Stimulated activated naive CD4-positive, alpha-beta T cell treated with Interleukin-2 at 50 U/mL for 16 hours (primary cell): Measurements from ENCODE around the gene TANC1.
"Not testable (repeated sequence)": the region's sequence is repeated elsewhere in the genome, so short reads cannot be mapped to it uniquely, and the experiment has no call there.

Source experiments
- DNase-seq: peaks from one replicate; lab custom pipeline; 2025; lab: John Stamatoyannopoulos, UW

TANC1 gene

GRCh38 chr2:159029936-159030335 lies 61.5 kb downstream of the TANC1 start:
- DNase-seq: no peak

- DNase-seq: no peak
Measured at GRCh38 chr2:159030674-159031380, 62.4 kb downstream of the TANC1 start.

GRCh38 chr2:159032146-159032545 lies 63.7 kb downstream of the TANC1 start:
- no peak for DNase-seq

GRCh38 chr2:159032580-159032979 lies 64.1 kb downstream of the TANC1 start:
- DNase-seq: no peak

GRCh38 chr2:159034713-159035112 lies 66.3 kb downstream of the TANC1 start:
- no peak for DNase-seq

DNA sequence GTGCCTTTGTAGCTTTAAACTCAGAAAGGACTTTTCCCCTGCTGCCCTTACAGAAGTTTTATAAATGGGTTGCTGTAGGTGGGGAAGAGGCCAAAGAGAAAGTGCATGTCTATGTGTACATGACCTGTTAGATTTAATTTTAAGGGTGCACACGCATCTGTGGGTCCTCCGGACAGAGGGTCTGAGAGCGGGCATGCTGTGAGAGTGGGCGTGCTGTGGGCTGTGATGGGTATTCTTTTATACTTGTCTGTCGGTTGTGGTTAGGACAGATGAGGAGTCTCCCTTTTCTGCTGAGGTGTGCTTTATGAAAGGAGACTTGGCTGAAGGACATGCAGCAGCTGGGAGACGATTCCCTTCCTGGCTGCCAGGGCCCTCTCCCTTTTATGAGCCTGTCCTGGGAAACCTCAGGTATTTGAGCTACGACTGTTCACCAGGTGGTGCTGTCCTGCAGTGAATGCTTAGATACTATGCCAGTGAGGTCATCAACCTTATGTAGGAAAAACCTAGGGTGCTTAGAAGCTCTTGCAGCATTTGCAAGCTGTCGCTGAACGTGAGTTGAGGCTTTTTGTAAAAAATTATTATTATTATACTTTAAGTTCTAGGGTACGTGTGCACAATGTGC lies 67.5 kb downstream of the TANC1 start:
- DNase-seq: no peak

GRCh38 chr2:159036461-159036860 lies 68.0 kb downstream of the TANC1 start:
- DNase-seq: not testable (repeated sequence)

- not testable (repeated sequence) for DNase-seq
Measured at GRCh38 chr2:159041328-159041727, 72.9 kb downstream of the TANC1 start.

GRCh38 chr2:159042115-159042850 lies 73.8 kb downstream of the TANC1 start:
- no peak for DNase-seq

- no peak for DNase-seq
Measured at GRCh38 chr2:159043710-159044109, 75.3 kb downstream of the TANC1 start.

DNA sequence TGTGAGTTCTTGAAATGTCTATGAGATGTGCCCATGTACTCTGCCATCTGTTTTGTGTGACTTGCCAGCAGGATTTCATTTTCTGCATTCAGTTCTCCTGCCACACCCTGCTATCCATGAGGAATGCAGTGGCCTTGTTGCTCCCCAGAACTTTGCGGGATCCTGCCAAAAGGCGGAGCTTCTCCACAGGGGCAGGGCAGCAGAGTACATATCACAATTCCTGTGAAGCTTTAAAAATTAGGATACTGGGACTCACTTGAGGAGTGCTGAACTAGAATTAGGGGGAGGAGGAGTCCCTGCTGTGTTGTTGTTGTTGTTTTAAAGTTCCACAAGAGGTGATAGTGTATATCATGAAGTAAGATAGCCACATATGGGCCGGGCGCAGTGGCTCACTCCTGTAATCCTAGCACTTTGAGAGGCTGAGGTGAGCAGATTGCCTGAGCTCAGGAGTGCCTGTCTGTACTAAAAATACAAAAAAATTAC lies 76.4 kb downstream of the TANC1 start:
- no peak for DNase-seq

DNA sequence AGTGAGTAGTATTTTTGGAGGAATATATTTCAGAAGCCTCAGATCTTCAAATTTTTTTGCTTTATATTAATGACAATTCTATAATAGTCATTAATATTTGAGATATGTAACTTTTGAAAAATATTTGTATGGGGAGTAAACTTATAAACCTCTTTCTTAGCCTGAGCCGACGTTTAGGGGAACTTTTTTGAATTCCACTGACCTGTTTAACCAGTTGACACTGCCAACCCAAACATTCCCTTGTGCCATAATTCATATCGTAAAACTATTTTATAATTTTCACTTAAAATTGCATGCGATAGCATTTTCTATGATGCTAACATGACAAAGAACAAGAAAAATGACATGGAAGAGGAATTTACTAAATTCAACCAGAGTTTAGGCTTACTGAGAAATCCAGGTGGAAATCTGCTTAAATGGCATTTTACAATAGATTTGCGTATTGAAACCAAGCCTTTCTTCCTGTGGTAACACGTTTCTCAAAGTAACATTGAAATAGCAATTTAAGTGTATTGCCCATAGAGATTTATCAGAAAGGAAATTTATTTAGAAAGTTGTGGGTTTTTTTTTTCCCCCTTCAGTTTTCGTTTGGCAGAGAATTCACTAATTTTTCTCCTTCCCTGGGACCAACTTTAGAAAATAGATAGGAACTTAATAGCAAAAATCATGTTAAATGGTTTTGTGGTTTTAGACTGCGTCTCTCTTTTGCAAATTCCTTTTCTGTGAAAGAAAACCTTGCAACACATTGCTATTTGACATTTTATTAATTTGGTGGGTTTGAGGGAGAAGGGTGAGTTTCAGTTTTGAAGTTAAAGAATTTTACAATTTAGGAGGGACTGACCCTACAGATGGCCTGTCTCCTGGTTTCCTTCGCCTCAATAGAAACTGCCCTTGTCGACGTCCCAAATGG lies 77.4 kb downstream of the TANC1 start:
- DNase-seq: no peak

DNA sequence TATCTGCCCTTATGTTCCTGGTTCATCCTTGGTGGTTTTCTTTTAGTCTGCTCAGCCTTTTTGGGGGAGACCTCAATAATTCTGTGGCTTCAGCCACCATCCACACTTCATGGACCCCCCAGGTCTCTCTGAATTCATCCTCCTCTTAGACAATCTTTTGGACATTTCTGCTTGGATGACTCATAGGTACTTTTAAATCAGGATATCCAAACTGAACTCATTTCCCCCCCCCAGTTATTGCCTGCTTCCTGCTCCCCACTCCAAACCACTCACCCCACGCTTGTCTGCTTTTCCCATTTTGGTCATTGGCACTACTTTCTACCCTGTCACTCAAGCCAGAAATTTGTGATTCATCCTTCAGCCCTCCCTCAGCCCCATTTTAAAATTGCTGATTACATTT lies 78.5 kb downstream of the TANC1 start:
- no peak for DNase-seq

GRCh38 chr2:159050426-159050825 lies 82.0 kb downstream of the TANC1 start:
- DNase-seq: no peak

GRCh38 chr2:159051133-159051532 lies 82.7 kb downstream of the TANC1 start:
- no peak for DNase-seq

GRCh38 chr2:159051661-159052060 lies 83.2 kb downstream of the TANC1 start:
- DNase-seq: no peak

- DNase-seq: no peak
Measured at GRCh38 chr2:159052157-159052601, 83.7 kb downstream of the TANC1 start.

DNA sequence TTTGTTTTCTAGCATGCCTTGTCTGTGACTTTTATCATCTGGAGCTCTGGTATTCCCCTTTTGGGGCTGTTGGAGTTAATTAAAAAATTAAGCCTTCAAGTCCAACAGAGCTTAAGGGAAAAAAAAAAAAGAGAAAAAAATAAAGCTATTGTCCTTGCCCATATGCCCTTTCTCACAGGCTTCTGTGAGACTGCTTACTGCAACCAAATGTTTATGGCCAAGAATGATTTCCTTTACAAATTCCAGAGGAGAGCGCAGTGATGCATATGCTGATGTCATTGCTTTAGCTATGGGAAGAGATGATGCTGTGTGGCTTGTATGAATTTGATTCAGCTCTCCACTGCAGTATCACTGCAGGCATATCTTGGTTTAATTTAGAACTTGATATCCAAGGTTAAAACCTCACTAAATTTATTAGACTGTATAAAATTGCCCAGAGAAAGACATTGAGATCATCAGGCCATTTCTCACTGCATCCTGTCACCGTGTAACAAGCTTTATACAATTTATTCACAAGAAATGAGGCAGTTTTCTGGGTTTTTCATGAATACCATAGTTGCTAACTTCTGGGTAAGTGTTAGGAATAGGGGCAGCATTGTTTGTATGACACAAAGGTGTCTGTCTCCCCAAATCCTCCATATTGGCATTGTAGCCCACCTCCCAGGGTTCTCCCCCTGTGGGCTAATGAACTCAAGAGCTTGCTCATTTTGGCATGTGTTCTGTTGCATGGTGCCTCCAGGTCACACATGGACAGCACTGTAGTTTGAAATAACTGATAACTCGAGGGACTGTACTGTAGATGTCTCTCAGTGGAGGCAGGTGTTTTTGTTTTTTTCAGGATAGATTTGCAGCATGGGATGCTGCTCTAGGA lies 85.0 kb downstream of the TANC1 start:
- no peak for DNase-seq

GRCh38 chr2:159054032-159054334 lies 85.5 kb downstream of the TANC1 start:
- DNase-seq: no peak

DNA sequence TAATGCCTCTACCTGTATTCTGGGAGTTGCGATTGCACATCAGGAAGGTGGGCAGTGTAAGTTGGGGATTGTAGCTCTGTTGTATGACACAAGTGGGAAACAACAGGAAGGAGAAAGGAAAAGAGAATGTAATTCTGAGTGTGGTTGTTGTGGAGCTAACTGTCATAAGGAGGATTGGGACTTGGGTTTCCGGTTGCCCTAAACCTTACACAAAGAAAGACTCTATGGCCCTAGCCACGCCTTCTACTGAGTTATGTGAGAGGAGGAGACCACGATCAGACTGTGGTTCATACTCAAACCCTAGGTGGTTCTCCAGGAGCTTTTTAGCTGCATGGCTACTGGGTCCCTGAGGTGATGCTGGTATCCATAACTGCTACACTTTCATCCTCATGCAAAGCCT lies 86.5 kb downstream of the TANC1 start:
- no peak for DNase-seq

GRCh38 chr2:159060518-159060917 lies 92.1 kb downstream of the TANC1 start:
- no peak for DNase-seq
